Measurements from ENCODE around the gene UBB. TPM values are rescaled to one million over a fixed set of nuclear protein-coding genes. Genes with fewer than 3 reads are reported as not detected.

Gene UBB
- total and polyA plus RNA-seq, 4 donors, result 1,190 to 3,673 (median 1,472) TPM

GRCh38 chr17:16345565-16345964 is 35.3 kb upstream of the UBB start:
- 91% methylated on average over 5 of the region's 5 CpGs for WGBS
- Histone ChIP-seq H3K4me3 (ENCODE audit: low read depth in 1 of 3, low read length in 3 of 3) (no peak overlapping the region), H3K4me1 (ENCODE audit: control insufficient read depth in 4 of 4, insufficient read depth in 4 of 4, low read length in 3 of 4) (peaks cover 0 to under 1% (median 0%) of the 10 kb centered on the region in 4 donors), H3K9me3 (ENCODE audit: control insufficient read depth in 4 of 4, low read length in 3 of 4) (no peaks in the 10 kb centered on the region), H3K36me3 (ENCODE audit: control insufficient read depth in 4 of 4, insufficient read depth in 3 of 4, low read depth in 1 of 4, low read length in 3 of 4) (peaks cover 1 to 30% (median 15%) of the 10 kb centered on the region in 4 donors), H3K27ac (ENCODE audit: low read depth in 1 of 2, low read length in 2 of 2) (no peak overlapping the region), H3K27me3 (ENCODE audit: control insufficient read depth in 4 of 4, insufficient read depth in 4 of 4, low read length in 3 of 4) (no peaks in the 10 kb centered on the region), H3K9ac (ENCODE audit: low read depth in 1 of 2, low read length in 2 of 2) (no peak overlapping the region)
- no peak for TF ChIP-seq GABPA (IDR thresholded peaks at IDR 0.05 in 1 of 2, conservative IDR thresholded peaks at IDR 0.05 in 1 of 2)
- TF ChIP-seq JUND (IDR thresholded peaks at IDR 0.05), result no peak
- TF ChIP-seq EGR1 (IDR thresholded peaks at IDR 0.05; ENCODE audit: low read depth in 2 of 2), result no peak
- no peak for TF ChIP-seq HNF4G (IDR thresholded peaks at IDR 0.05)
- no peak for TF ChIP-seq CTCF (IDR thresholded peaks at IDR 0.05; ENCODE audit: low read depth, low read length, missing input control)
- TF ChIP-seq TAF1 (conservative IDR thresholded peaks at IDR 0.05), result no peak
- TF ChIP-seq RAD21 (IDR thresholded peaks at IDR 0.05), result no peak
- TF ChIP-seq REST (IDR thresholded peaks at IDR 0.05), result no peak
- TF ChIP-seq YY1 (IDR thresholded peaks at IDR 0.05), result no peak
- no peak for TF ChIP-seq HNF4A (conservative IDR thresholded peaks at IDR 0.05)
- TF ChIP-seq RXRA (IDR thresholded peaks at IDR 0.05), result no peak
- TF ChIP-seq MAX (IDR thresholded peaks at IDR 0.05), result no peak
- TF ChIP-seq FOXA1 (IDR thresholded peaks at IDR 0.05), result no peak
- no peak for TF ChIP-seq FOXA2 (IDR thresholded peaks at IDR 0.05)
- TF ChIP-seq, protein P1, sequence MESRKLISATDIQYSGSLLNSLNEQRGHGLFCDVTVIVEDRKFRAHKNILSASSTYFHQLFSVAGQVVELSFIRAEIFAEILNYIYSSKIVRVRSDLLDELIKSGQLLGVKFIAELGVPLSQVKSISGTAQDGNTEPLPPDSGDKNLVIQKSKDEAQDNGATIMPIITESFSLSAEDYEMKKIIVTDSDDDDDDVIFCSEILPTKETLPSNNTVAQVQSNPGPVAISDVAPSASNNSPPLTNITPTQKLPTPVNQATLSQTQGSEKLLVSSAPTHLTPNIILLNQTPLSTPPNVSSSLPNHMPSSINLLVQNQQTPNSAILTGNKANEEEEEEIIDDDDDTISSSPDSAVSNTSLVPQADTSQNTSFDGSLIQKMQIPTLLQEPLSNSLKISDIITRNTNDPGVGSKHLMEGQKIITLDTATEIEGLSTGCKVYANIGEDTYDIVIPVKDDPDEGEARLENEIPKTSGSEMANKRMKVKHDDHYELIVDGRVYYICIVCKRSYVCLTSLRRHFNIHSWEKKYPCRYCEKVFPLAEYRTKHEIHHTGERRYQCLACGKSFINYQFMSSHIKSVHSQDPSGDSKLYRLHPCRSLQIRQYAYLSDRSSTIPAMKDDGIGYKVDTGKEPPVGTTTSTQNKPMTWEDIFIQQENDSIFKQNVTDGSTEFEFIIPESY (IDR thresholded peaks at IDR 0.05), result no peak
- TF ChIP-seq, protein P2, sequence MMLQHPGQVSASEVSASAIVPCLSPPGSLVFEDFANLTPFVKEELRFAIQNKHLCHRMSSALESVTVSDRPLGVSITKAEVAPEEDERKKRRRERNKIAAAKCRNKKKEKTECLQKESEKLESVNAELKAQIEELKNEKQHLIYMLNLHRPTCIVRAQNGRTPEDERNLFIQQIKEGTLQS (IDR thresholded peaks at IDR 0.05), result no peak
- no peak for DNase-seq (ENCODE audit: low spot score)
